H9 (cell line): Measurements from ENCODE around the gene CD163L1. TPM values are rescaled to one million over a fixed set of nuclear protein-coding genes. Genes with fewer than 3 reads are reported as not detected.

Experiments
- DNase-seq: peaks from one replicate; pipeline ENCODE4 v3.0.0-alpha.2; 2017
- H2AFZ ChIP-seq: one replicate; pipeline ENCODE4 v1.6.1; 2013; ENCODE audit warnings: mild to moderate bottlenecking, low read length, control low read depth, moderate library complexity
- H2AK5ac ChIP-seq: 2 replicates; pipeline ENCODE4 v1.6.1; 2013; ENCODE audit warnings: low read length, control low read depth, mixed read lengths; ENCODE audit not compliant: insufficient read length
- H2BK120ac ChIP-seq: one replicate; pipeline ENCODE4 v1.6.1; 2013; ENCODE audit warnings: low read depth, mild to moderate bottlenecking, low read length, control low read depth, inconsistent platforms; ENCODE audit not compliant: poor library complexity, severe bottlenecking
- H2BK12ac ChIP-seq: 2 replicates; pipeline ENCODE4 v1.6.1; 2013; ENCODE audit warnings: low read length, control low read depth, mixed read lengths, low read depth; ENCODE audit not compliant: insufficient read length
- H2BK15ac ChIP-seq: 2 replicates; pipeline ENCODE4 v1.6.1; 2013; ENCODE audit warnings: low read depth, low read length, control low read depth
- H2BK20ac ChIP-seq: one replicate; pipeline ENCODE4 v1.6.1; 2013; ENCODE audit warnings: low read depth, mild to moderate bottlenecking, low read length, control low read depth, inconsistent platforms; ENCODE audit not compliant: poor library complexity, severe bottlenecking
- H2BK5ac ChIP-seq: 2 replicates; pipeline ENCODE4 v1.6.1; 2013; ENCODE audit warnings: low read length, control low read depth, mixed read lengths; ENCODE audit not compliant: insufficient read length
- H3K14ac ChIP-seq: 2 replicates; pipeline ENCODE4 v1.6.1; 2013; ENCODE audit warnings: low read length, control low read depth; ENCODE audit not compliant: insufficient read depth
- H3K18ac ChIP-seq: 2 replicates; pipeline ENCODE4 v1.6.1; 2013; ENCODE audit warnings: low read depth, mild to moderate bottlenecking, mixed read lengths, low read length, control low read depth; ENCODE audit not compliant: insufficient read length
- H3K23ac ChIP-seq: 2 replicates; pipeline ENCODE4 v1.6.1; 2013; ENCODE audit warnings: low read length, control low read depth, mixed read lengths, low read depth; ENCODE audit not compliant: insufficient read length
- H3K23me2 ChIP-seq: 2 replicates; pipeline ENCODE4 v1.6.1; 2013; ENCODE audit warnings: low read depth, mild to moderate bottlenecking, mixed read lengths, low read length, control low read depth; ENCODE audit not compliant: insufficient read length, poor library complexity, severe bottlenecking
- H3K27ac ChIP-seq: 2 replicates; pipeline ENCODE4 v1.5.1; 2013; ENCODE audit warnings: low read length, control low read depth, mixed read lengths, low read depth; ENCODE audit not compliant: insufficient read length
- H3K27me3 ChIP-seq: 2 replicates; pipeline ENCODE4 v1.6.1; 2013; ENCODE audit warnings: low read length, control low read depth, inconsistent platforms; ENCODE audit not compliant: insufficient read depth
- H3K4ac ChIP-seq: 2 replicates; pipeline ENCODE4 v1.6.1; 2013; ENCODE audit warnings: low read depth, mild to moderate bottlenecking, control low read depth, inconsistent platforms, low read length, moderate library complexity
- H3K4me1 ChIP-seq: 2 replicates; pipeline ENCODE4 v1.6.1; 2013; ENCODE audit warnings: low read length, control low read depth, inconsistent platforms; ENCODE audit not compliant: insufficient read depth
- H3K4me2 ChIP-seq: 2 replicates; pipeline ENCODE4 v1.6.1; 2013; ENCODE audit warnings: low read length, control low read depth, mixed read lengths; ENCODE audit not compliant: insufficient read length, insufficient read depth
- H3K56ac ChIP-seq: 2 replicates; pipeline ENCODE4 v1.6.1; 2013; ENCODE audit warnings: low read depth, mild to moderate bottlenecking, mixed read lengths, low read length, control low read depth; ENCODE audit not compliant: insufficient read length
- H3K79me1 ChIP-seq: 2 replicates; pipeline ENCODE4 v1.6.1; 2013; ENCODE audit warnings: low read depth, mild to moderate bottlenecking, moderate library complexity, low read length, control low read depth, inconsistent platforms; ENCODE audit not compliant: insufficient read depth, poor library complexity, severe bottlenecking
- H3K79me2 ChIP-seq: 2 replicates; pipeline ENCODE4 v1.6.1; 2013; ENCODE audit warnings: low read length, control low read depth, inconsistent platforms; ENCODE audit not compliant: insufficient read depth
- H3K9ac ChIP-seq: 2 replicates; pipeline ENCODE4 v1.6.1; 2013; ENCODE audit warnings: low read length, control low read depth, mixed read lengths; ENCODE audit not compliant: insufficient read length; ENCODE audit errors: extremely low read depth
- H3K9me3 ChIP-seq: one replicate; pipeline ENCODE4 v1.6.1; 2013; ENCODE audit warnings: low read depth, low read length, inconsistent platforms; ENCODE audit not compliant: control insufficient read depth
- H3T11ph ChIP-seq: one replicate; pipeline ENCODE4 v1.6.1; 2013; ENCODE audit warnings: mild to moderate bottlenecking, low read length, control low read depth, inconsistent platforms
- H4K20me1 ChIP-seq: one replicate; pipeline ENCODE4 v1.6.1; 2013; ENCODE audit not compliant: control insufficient read depth, insufficient read length, insufficient read depth
- H4K5ac ChIP-seq: 2 replicates; pipeline ENCODE4 v1.6.1; 2013; ENCODE audit warnings: low read depth, mild to moderate bottlenecking, mixed read lengths, low read length, control low read depth; ENCODE audit not compliant: insufficient read length
- H4K8ac ChIP-seq: replicated peaks from 2 replicates; pipeline ENCODE4 v1.6.1; 2013; ENCODE audit warnings: low read length, control low read depth, mixed read lengths, low read depth; ENCODE audit not compliant: insufficient read length
- H4K91ac ChIP-seq: 2 replicates; pipeline ENCODE4 v1.6.1; 2013; ENCODE audit warnings: low read depth, mild to moderate bottlenecking, moderate library complexity, mixed read lengths, low read length, control low read depth; ENCODE audit not compliant: insufficient read length
- H3K27ac Mint-ChIP-seq, 3 experiments: 2 replicates in 2 of 3; 3 replicates in 1 of 3; pipeline ENCODE4 v1.8.0; 2020 to 2021; ENCODE audit warnings: mixed read lengths in 3 of 3, mild to moderate bottlenecking in 1 of 3, moderate library complexity in 1 of 3
- H3K27me3 Mint-ChIP-seq: 2 replicates; pipeline ENCODE4 v1.8.0; 2021; ENCODE audit warnings: low read depth, mild to moderate bottlenecking, moderate library complexity, mixed read lengths
- H3K36me3 Mint-ChIP-seq, 3 experiments: 2 replicates in 2 of 3; 3 replicates in 1 of 3; pipeline ENCODE4 v1.8.0; 2020 to 2021; ENCODE audit warnings: low read depth in 3 of 3, mixed read lengths in 3 of 3; ENCODE audit not compliant: insufficient read depth in 1 of 3
- H3K4me1 Mint-ChIP-seq, 2 experiments: 2 replicates each; pipeline ENCODE4 v1.8.0; 2020; ENCODE audit warnings: mixed read lengths in 2 of 2
- H3K4me3 Mint-ChIP-seq, 2 experiments: 2 replicates in 1 of 2; 3 replicates in 1 of 2; pipeline ENCODE4 v1.8.0; 2020 to 2021; ENCODE audit warnings: mild to moderate bottlenecking in 2 of 2, mixed read lengths in 2 of 2, moderate library complexity in 1 of 2
- H3K9me3 Mint-ChIP-seq, 2 experiments: 2 replicates in 1 of 2; 3 replicates in 1 of 2; pipeline ENCODE4 v1.8.0; 2020; ENCODE audit warnings: mild to moderate bottlenecking in 2 of 2, mixed read lengths in 2 of 2, moderate library complexity in 1 of 2
- WGBS: extraction: QIAGEN DNeasy Blood & Tissue Kit; methylation state at CpG from one replicate; pipeline ENCODE4 v1.1.7; 2013; ENCODE audit warnings: missing lambda C conversion rate, low lambda C conversion rate, mixed read lengths; ENCODE audit not compliant: insufficient read length; ENCODE audit errors: extremely low coverage; 5-methylcytosine and 5-hydroxymethylcytosine counted together
- total RNA-seq: library from RNA; stranded (reverse); gene quantifications from 2 replicates; pipeline ENCODE4 v1.2.1, GENCODE V29; 2021
- TF ChIP-seq, protein P1 (sequence below): fragments of 200-600 bp; sonication (generic); conservative IDR thresholded peaks from 3 replicates; pipeline ENCODE4 v1.8.0; 2021; ENCODE audit warnings: antibody characterized with exemption, mild to moderate bottlenecking

The CD163L1 gene
- total RNA-seq, 1 experiment from 2014 or later = 0.39 TPM

DNA sequence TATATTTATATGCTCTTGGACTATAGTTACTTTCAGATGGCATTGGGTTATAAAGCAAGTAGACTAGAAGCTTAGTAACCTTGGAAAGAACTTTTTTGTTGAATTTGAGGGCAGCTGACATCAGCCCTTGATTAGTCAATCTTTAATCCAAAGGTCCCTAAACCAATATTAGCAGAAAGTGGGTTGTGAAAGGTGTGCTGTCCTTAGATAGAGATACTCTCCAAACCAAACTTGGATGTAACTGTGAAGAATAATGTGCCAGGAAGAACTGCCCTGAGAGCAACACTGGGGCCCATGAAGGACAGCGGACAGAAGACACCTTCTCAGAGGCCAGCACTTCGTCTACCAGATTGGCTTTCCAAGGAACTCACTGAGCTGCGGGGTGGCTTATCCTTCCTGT, 49.1 kb upstream of the CD163L1 start:
- H3K4ac ChIP-seq = no peak overlapping the region
- H3K4me1 Mint-ChIP-seq = peaks cover 8% of the 10 kb centered on the region in 2 experiments
- H2AK5ac ChIP-seq = no peak overlapping the region
- H3K4me2 ChIP-seq = no peak overlapping the region
- no peaks in the 10 kb centered on the region for H3K23me2 ChIP-seq
- no peak overlapping the region for H2BK12ac ChIP-seq
- H3K14ac ChIP-seq = no peak overlapping the region
- H2BK15ac ChIP-seq = no peak overlapping the region
- no peaks in the 10 kb centered on the region for H3K27me3 Mint-ChIP-seq
- no peak overlapping the region for H3K23ac ChIP-seq
- H2BK20ac ChIP-seq = no peak overlapping the region
- H2BK5ac ChIP-seq = no peak overlapping the region
- H3K18ac ChIP-seq = no peak overlapping the region
- no peak for DNase-seq
- H2AFZ ChIP-seq = no peak overlapping the region
- H3K4me1 ChIP-seq = peaks cover 7% of the 10 kb centered on the region; the same call in 1 of the 2 replicates
- no peak overlapping the region for H3K27ac ChIP-seq
- H3K56ac ChIP-seq = no peak overlapping the region
- H3K27ac Mint-ChIP-seq = no peak overlapping the region
- no peak overlapping the region for H4K5ac ChIP-seq
- no peak overlapping the region for H3K9ac ChIP-seq
- H3K9me3 Mint-ChIP-seq = peaks cover 0 to 8% of the 10 kb centered on the region in 2 experiments; a peak in 2 of 5 replicates
- H3K4me3 Mint-ChIP-seq = no peak overlapping the region
- H3K9me3 ChIP-seq = no peaks in the 10 kb centered on the region
- H3K27me3 ChIP-seq = no peaks in the 10 kb centered on the region
- TF ChIP-seq, protein P1, sequence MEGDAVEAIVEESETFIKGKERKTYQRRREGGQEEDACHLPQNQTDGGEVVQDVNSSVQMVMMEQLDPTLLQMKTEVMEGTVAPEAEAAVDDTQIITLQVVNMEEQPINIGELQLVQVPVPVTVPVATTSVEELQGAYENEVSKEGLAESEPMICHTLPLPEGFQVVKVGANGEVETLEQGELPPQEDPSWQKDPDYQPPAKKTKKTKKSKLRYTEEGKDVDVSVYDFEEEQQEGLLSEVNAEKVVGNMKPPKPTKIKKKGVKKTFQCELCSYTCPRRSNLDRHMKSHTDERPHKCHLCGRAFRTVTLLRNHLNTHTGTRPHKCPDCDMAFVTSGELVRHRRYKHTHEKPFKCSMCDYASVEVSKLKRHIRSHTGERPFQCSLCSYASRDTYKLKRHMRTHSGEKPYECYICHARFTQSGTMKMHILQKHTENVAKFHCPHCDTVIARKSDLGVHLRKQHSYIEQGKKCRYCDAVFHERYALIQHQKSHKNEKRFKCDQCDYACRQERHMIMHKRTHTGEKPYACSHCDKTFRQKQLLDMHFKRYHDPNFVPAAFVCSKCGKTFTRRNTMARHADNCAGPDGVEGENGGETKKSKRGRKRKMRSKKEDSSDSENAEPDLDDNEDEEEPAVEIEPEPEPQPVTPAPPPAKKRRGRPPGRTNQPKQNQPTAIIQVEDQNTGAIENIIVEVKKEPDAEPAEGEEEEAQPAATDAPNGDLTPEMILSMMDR = no peak
- peaks cover 0 to 4% (median 2%) of the 10 kb centered on the region in 3 experiments; a peak in 2 of 7 replicates for H3K36me3 Mint-ChIP-seq
- H4K91ac ChIP-seq = no peak overlapping the region
- no peaks in the 10 kb centered on the region for H4K20me1 ChIP-seq
- no CpG with 5 or more reads among the region's 3 CpGs for WGBS
- H4K8ac ChIP-seq = no peak overlapping the region
- no peaks in the 10 kb centered on the region for H3K79me2 ChIP-seq
- no peak overlapping the region for H2BK120ac ChIP-seq
- H3T11ph ChIP-seq = no peak overlapping the region
- no peaks in the 10 kb centered on the region for H3K79me1 ChIP-seq
